ENCODE results near the gene ARHGEF17.

ARHGEF17 gene

DNA sequence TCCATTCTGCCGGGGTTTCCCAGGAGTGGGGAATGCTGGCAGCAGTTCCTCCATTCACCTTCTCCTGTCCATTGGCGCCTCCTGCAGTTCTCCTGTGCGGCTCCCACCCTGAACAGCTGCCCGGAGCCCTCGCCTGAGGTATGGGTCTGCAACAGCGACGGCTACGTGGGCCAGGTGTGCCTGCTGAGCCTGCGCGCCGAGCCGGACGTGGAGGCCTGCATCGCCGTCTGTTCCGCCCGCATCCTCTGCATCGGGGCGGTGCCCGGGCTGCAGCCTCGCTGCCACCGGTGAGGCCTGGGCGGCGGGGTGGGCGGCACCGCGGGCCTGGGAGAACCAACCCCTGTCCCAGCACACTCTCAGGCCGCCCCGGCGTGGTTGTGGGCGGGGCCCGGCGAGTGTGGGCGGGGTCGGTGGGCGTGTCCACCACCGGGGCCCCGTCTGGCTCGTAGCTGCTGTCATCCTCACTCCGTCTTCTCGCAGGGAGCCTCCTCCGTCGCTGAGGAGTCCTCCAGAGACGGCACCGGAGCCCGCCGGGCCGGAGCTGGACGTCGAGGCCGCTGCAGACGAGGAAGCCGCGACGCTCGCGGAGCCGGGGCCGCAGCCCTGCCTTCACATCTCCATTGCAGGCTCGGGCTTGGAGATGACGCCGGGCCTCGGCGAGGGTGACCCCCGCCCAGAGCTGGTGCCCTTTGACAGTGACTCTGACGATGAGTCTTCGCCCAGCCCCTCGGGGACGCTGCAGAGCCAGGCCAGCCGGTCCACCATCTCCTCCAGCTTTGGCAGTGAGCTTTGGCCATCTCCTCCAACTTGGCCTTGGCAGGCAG is 54.1 kb downstream of the ARHGEF17 start:
- DNase-seq, result no peak

- no peak for DNase-seq
Observed at GRCh38 chr11:73363147-73363546, 55.1 kb downstream of the ARHGEF17 start.

- DNase-seq, result no peak
Observed at GRCh38 chr11:73365352-73366264, 57.5 kb downstream of the ARHGEF17 start.

GRCh38 chr11:73366265-73366610 is 58.2 kb downstream of the ARHGEF17 start:
- no peak for DNase-seq

DNA sequence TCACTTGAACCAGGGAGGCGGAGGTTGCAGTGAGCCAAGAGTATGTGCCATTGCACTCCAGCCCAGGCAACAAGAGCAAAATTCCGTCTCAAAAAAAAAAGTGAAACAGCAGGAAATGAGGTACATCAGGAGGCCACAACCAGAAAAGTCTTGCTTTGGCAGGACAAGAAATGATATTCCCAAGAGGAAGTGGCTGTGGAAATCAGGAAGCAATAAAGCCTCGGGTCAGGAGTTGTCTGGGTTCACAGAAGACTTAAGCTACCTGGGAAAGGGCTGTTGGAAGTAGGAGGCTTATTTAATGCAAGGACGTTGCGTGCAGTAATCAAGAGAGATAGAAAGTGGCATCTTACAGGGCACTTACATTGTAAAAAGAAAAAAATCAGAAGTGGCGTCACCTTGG is 58.9 kb downstream of the ARHGEF17 start:
- no peak for DNase-seq

DNA sequence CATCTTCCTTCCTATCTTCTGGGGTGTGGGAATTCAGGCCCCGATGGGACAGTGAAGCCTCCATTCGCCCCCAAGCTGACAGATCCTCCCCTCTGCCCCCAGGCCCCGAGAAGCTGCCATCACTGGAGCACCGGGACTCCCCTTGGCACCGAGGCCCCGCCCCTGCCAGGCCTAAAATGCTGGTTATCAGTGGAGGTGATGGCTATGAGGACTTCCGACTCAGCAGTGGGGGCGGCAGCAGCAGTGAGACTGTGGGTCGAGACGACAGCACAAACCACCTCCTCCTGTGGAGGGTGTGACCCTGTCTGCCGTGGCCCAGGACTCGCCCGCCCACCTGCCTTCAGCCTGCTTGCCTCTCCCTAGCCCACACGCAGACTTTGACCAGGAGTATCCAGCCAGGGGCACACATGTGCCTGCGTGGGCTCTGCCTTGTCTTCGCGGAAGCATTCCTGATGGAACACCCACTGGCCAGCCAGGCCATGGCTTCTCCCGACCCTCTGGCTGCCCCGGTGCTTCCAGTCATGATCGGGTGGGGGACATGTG is 59.5 kb downstream of the ARHGEF17 start:
- no peak for DNase-seq

DNA sequence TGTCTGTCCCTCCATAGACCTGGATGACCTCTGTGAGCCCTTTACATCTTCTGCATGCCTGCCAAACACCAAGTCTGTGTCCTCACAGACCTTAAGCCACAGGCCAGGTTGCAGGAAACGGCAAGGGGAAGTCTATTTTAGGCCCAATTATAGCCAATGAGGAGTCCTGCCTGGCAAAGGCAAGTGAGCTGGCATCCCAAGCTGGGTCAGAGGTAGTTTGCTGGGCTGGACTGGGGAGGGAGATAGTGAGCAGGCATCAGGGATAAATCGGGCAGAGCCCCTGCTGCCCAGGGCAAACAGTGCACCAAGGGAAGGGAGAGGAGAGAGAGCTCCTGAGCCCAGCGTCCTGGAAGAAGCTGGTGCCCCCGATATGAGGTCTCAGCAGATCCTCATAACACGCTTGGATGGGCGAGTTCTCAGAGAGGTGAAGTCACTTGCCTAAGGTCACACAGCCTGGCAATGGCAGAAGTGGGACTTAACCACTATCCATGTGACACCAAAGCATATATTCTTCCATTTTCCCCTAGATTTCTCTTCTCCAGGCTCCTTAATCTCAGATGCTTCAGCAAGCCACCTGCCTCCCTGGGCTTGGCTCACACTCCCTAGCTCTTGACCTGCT is 64.4 kb downstream of the ARHGEF17 start:
- no peak for DNase-seq

GRCh38 chr11:73374151-73374550 is 66.1 kb downstream of the ARHGEF17 start:
- no peak for DNase-seq

GRCh38 chr11:73375830-73376159 is 67.7 kb downstream of the ARHGEF17 start:
- DNase-seq, result no peak

DNA sequence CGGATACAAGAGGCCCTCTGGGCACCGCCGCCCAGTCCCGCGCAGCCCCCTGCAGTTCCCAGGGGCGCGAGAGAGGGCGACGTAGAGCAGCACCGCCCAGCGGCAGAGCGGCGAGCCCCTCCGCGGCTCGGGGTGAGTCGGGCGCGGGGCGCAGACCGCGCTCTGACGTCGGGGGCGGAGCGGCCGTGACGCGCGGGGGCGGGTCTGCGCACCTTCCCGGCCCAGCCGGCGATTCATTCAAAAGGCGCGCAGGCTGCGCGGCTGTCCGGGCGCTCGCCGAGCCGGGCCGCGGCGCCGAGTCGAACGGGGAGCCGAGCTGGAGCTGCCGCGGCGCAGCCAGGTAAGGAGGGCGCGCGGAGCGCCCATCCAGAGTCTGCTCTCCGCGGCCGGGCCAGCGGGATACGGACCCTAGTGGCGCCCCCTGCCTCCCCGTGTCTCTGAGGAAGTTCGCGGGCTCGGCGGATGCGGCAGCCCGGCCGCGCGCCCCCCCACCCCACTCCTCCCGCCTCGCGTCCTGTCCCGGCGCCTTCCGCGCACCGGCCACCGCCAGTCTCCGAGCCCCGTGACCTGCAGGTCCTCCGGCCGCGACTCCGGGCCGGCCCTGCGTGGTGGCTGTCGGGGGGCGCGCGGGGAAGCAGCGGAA is 68.2 kb downstream of the ARHGEF17 start, which contains the start of gene RELT:
Gene RELT, plus strand, starts transcription at position 240 of the 643 bp plus-strand sequence. CDS start 12,738 bp downstream, outside the sequence.
- DNase-seq, result peak; percentile 61

- no peak for DNase-seq
Observed at GRCh38 chr11:73376803-73377629, 68.9 kb downstream of the ARHGEF17 start.

- DNase-seq, result no peak
Observed at GRCh38 chr11:73379189-73379880, 71.3 kb downstream of the ARHGEF17 start.

DNA sequence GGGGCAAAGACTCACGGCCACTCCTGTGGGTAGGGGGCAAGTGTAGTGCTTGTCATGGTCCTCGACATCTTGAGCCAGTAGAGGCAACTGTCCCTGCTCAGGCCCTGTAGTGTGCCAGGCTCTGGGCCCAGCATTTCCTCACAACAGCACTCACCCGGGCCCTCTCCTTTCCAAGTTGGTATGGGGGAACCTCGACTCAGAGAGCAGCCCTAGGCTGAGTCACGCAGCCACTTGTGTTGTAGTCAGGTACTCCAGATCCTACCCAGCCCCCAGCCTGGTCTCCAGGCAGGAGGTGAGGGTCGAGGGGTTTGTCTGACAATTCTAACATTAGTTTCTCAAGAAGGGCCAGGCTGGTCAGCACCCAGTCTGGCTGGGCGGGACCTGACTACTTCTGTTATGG is 72.3 kb downstream of the ARHGEF17 start:
- no peak for DNase-seq

DNA sequence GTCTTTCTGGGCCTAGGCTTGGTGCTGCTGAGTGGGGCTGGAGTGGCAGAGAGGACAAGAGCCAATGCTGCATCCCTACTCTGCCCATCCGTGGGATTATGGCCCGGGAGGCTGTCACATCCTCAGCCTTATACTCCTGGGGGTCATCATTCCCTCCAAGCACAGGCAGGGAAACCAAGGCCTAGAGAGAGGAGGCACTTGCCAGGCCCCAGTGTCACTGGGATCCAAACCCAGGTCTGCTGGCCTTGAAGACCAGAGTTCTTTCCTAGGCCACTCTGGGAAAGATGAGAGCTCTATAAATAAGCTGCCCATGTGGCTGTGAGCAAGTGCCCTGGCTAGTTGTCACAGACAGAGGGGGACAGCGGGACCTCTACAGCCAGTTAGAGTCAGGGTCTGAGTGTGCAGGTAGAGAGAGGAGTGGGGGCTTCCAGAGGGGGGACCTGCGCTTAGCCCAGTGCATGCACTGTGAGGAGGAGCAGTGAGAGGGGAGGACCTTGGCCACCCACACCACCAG is 72.9 kb downstream of the ARHGEF17 start:
- DNase-seq, result no peak

DNA sequence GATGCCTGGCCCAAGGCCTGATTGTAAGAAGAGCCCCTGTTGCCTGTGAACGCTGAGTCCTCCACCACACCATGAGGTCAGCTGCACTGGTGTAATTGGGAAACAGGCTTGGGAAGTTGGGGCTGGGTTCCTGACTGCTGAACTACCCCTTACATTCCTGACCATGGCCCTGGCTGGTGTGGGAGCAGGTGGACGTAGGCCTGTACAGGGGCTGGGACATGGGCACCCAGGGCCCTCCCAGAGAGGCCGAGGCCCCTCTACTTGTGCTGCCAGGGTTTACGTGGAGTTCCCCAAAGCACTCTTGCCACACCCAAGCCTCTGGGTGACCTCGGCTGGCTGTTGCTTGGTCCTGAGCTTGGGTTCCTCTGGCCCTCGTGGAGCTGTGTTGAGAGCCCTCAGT is 73.5 kb downstream of the ARHGEF17 start:
- DNase-seq, result no peak

- DNase-seq, result no peak
Observed at GRCh38 chr11:73382183-73382582, 74.1 kb downstream of the ARHGEF17 start.

- no peak for DNase-seq
Observed at GRCh38 chr11:73382747-73383146, 74.7 kb downstream of the ARHGEF17 start.

- DNase-seq, result no peak
Observed at GRCh38 chr11:73383249-73384124, 75.4 kb downstream of the ARHGEF17 start.

GRCh38 chr11:73384125-73384441 is 76.0 kb downstream of the ARHGEF17 start:
- no peak for DNase-seq

- DNase-seq, result no peak
Observed at GRCh38 chr11:73384531-73384871, 76.4 kb downstream of the ARHGEF17 start.

All from NCI-H2107 (cell line).